ENCODE data around the gene AGPAT3.
A peak's percentile ranks its signal among the peaks of the same experiment; 100 is the strongest.

The AGPAT3 gene

GRCh38 chr21:44003307-44003966, 138.4 kb downstream of the AGPAT3 start:
- DNase-seq, result no peak

GRCh38 chr21:44005071-44005470, 140.0 kb downstream of the AGPAT3 start:
- DNase-seq, result no peak

- no peak for DNase-seq
Observed at GRCh38 chr21:44005593-44005992, 140.6 kb downstream of the AGPAT3 start.

GRCh38 chr21:44006017-44006619, 141.1 kb downstream of the AGPAT3 start:
- no peak for DNase-seq

GRCh38 chr21:44006656-44007055, 141.6 kb downstream of the AGPAT3 start:
- no peak for DNase-seq

GRCh38 chr21:44010429-44010828, 145.4 kb downstream of the AGPAT3 start:
- no peak for DNase-seq

GRCh38 chr21:44011123-44011522, 146.1 kb downstream of the AGPAT3 start:
- DNase-seq, result no peak

GRCh38 chr21:44011579-44012473, 146.8 kb downstream of the AGPAT3 start, which contains the start of gene TRAPPC10:
TRAPPC10 (plus strand) TSS chr21:44012309; CDS start chr21:44012494, 185 bp downstream.
- peak; percentile 81 for DNase-seq

GRCh38 chr21:44012474-44013379, 147.7 kb downstream of the AGPAT3 start:
- DNase-seq, result peak; percentile 87

GRCh38 chr21:44013380-44014088, 148.5 kb downstream of the AGPAT3 start:
- peak; percentile 52 for DNase-seq

- DNase-seq, result no peak
Observed at GRCh38 chr21:44017601-44018000, 152.6 kb downstream of the AGPAT3 start.

- DNase-seq, result no peak
Observed at GRCh38 chr21:44018127-44018526, 153.1 kb downstream of the AGPAT3 start.

- no peak for DNase-seq
Observed at GRCh38 chr21:44018813-44019567, 154.0 kb downstream of the AGPAT3 start.

- DNase-seq, result no peak
Observed at GRCh38 chr21:44019568-44019958, 154.5 kb downstream of the AGPAT3 start.

- no peak for DNase-seq
Observed at GRCh38 chr21:44020551-44020950, 155.5 kb downstream of the AGPAT3 start.

- no peak for DNase-seq
Observed at GRCh38 chr21:44021064-44021463, 156.0 kb downstream of the AGPAT3 start.

- DNase-seq, result no peak
Observed at GRCh38 chr21:44024257-44024656, 159.2 kb downstream of the AGPAT3 start.

GRCh38 chr21:44024887-44025353, 159.9 kb downstream of the AGPAT3 start:
- no peak for DNase-seq

- no peak for DNase-seq
Observed at GRCh38 chr21:44027607-44028286, 162.7 kb downstream of the AGPAT3 start.

GRCh38 chr21:44028287-44028659, 163.2 kb downstream of the AGPAT3 start:
- DNase-seq, result no peak

Measured in CD4-positive, alpha-beta T cell treated with Interleukin-21 for 1 hour (primary cell).